GM19328 (cell line): ENCODE measurements around the gene CXXC1.
"Not testable (repeated sequence)": the region's sequence is repeated elsewhere in the genome, so short reads cannot be mapped to it uniquely, and the experiment has no call there.

Experiments
- ATAC-seq: cut with Tn5 transposase; IDR thresholded peaks from one replicate; pipeline ENCODE4 v1.9.1; 2021; ENCODE audit warnings: mild to moderate bottlenecking, moderate library complexity; ENCODE audit not compliant: unreplicated experiment

The CXXC1 gene

DNA sequence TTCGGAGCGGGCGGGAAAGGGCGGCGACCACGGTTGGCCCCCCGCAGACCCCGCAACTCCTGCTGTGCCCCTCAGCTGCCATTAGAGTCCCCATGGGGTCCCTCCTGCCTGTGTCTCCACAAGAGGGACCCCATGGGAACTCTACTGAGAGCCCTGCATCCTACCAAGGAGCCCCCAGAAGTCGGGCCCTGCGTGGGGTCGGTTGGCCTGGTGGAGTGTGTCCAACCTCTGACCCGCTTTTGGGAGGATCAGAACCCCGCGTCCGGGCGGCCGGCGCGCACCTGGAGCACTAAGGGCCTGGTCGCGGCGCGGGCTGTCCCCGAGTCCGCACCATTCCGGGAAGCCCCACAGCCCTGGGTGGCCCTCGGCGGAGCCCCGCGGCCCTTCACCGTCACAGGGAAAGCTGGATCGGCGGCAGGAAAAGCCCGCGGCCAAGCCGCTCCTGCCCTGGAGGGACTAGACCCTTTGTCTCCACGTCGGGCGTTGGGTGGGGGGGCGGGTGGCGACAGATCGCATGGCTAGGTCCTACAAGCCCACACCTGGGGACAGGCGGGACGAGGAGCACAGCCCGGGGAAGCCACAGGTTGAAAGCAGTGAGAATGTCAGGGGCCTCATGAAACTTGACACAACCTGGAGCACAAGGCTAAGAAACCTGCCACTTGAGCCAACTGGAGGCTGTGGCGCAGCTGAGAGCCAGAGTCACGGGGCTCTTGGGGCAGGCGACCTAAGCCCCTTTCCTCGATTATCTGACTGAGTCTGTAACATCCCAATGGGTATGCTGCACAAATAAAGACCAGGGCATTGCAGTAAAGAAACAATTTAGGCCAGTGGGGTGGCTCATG, 11.2 kb upstream of the CXXC1 start:
- no peak for ATAC-seq

- ATAC-seq, result peak; percentile 99
Measured at GRCh38 chr18:50297621-50298442, 10.3 kb upstream of the CXXC1 start.

- no peak for ATAC-seq
Measured at GRCh38 chr18:50293039-50293438, 5.5 kb upstream of the CXXC1 start.

GRCh38 chr18:50289108-50289443, 1.6 kb upstream of the CXXC1 start:
- ATAC-seq, result no peak

DNA sequence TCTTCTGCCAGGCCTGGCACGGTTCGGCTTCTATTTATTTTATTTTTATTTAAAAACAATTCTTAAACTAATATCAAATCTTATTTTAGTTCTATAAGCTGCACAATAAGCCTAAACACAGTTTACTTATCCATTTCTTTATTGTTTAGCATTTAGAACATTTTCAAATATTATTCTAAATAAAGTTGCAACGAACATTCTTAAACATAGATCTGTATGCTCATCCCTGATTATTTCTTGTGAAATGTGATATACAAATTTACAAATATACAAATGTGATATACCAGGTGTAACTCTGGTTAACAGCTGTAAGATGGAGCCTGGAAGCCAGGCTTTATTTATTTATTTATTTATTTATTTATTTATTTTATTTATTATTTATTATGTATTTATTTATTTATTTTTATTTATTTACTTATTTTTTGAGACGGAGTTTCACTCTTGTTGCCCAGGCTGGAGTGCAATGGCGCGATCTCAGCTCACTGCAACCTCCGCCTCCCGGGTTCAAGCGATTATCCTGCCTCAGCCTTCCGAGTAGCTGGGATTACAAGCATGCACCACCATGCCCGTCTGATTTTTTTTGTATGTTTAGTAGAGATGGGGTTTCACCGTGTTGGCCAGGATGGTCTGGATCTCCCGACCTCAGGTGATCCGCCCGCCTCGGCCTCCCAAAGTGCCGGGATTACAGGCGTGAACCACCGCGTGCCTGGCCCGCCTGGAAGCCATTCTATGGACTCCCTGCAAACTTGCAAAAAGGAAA, 1.0 kb upstream of the CXXC1 start:
- ATAC-seq, result not testable (repeated sequence)

GRCh38 chr18:50287028-50287440, 458 bp downstream of the CXXC1 start:
- no peak for ATAC-seq

GRCh38 chr18:50286391-50287027, 983 bp downstream of the CXXC1 start:
- no peak for ATAC-seq

GRCh38 chr18:50285631-50286321, 1.7 kb downstream of the CXXC1 start:
- no peak for ATAC-seq

GRCh38 chr18:50285071-50285470, 2.4 kb downstream of the CXXC1 start:
- ATAC-seq, result no peak

- ATAC-seq, result no peak
Measured at GRCh38 chr18:50284255-50284885, 3.1 kb downstream of the CXXC1 start.

DNA sequence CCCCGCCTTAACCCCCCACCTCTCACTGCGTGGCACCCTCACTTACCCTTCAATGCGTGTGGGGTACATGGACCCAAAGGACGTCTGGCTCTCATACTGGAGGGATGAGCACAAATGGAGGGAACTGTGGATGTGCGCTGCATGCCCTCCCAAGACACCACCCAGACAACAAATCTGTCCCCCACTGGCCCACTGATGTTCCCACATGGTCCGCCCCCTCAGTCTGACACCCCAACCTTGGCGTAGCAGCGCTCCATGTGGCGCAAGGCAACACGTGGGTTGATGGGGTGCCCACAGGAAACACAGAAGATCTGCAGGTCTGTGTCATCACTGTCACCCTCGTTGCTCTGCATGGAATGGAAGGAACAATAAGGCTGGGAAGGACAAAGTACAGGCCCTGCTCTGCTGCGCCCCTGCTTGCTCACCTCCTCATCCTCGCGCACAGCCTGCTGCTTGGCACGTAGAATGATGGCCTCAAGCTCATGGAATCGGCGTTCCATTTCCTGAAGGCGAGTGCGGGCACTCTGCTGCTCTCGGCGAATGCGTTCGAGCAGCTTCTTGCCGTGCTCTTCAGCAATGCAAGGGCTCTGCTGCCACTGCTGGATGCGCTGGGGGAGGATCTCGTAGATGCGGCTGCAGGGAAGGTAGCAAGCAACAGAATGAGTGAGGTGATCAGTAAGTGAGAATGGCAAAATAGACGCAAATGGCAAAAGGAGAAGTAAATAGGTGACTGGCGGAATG, 3.9 kb downstream of the CXXC1 start:
- no peak for ATAC-seq

DNA sequence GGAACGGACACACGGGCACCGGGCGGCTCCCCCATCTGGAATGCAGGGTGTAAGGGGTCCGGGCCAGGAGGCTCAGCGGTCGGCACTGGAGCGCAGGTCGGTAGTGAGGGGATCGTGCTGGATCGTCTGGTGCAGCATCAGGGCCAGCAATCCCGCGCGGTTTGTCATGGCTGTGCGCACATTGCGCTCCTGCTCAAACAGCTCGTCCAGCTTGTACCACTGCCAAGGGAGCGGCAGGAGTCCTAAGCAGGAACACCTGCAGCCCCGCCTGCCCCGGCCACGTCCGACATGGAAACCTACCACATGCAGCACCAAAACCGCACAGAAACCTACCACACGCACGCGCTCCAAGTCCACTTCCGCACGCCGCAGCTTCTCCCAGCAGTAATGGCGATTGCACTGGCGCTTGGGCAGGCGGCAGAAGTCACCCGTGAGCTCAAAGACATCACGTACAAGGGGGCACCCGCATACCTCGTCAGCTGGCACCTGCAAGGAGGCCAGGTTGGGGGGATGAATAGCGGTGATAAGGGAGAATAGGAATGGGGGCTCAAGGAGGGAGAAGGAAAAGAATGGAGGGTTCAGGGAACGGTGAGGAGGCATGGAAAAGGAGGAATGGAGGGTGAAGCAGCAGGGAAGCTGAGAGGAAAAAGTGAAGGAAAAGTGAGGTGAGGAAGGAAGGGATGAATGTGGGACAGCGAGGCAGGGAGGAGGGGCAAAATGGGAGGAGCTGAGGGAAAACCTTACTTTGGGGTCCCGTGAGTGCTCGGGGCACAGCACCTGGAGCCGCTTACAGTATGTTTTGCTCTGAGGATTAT, 4.8 kb downstream of the CXXC1 start:
- ATAC-seq, result no peak

DNA sequence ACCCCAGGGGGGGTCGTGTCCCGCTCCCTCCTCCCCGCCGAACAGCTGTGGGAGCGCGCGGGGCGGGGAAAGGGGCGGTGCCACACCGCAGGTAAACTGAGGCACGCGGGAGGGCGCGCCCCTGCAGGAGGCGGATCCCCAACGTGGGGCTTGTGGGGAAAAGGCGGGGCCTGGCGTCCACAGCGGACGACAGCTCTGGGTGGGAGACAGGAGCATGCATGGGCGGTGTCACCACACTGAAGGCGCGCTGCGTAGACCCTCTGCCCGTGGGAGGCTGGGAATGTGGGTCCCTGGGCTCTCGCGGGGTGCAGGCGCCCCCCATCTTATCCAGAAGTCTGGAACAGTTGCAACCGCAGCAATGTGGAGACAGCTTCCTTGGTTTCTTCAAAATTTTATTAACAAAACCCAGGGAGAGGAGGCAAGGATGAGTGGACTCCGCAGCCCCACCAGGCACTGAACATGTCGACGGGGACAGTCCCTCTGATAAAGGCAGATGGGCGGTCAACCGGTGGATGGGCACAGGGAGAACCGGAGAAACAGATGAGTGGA, 5.4 kb downstream of the CXXC1 start:
- ATAC-seq, result no peak

DNA sequence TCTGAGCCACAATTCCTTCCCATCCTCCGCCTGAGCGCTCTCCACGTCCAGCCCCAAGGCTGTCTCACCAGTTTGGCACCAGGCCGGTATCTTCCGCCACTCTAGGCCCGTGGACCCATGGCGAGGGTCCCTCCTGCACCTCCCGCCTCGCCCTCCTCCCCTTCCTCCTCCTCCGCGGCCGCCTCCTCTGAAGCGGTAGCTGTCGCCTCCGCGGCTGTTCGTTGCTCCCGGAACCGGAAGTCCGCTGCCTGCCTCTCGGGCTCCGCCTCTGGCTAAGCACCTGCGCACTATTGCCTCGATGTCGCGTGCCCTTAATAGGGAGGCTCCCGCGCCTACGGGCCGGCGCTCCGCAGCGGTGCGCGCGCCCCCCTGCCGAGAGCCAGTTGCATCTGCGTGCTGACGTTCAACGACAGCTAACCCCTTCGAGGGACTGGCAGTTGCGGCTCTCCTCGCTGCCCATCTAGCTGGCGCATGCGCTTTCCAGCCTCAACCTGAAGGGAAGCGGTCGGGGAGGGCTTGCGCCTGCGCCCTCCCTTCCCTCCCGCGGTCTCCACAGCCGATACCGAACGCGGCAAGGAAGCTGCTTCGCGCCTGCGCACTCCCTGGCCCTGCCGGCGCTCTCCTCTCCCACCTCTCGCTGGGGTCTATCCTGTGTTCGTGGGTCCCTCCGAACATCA, 6.1 kb downstream of the CXXC1 start, which contains the start of gene MBD1:
Gene MBD1, minus strand, starts transcription at position 229 of the 677 bp plus-strand sequence. CDS start 1,531 bp downstream, outside the sequence.
- peak; percentile 91 for ATAC-seq

- no peak for ATAC-seq
Measured at GRCh38 chr18:50280707-50281294, 6.7 kb downstream of the CXXC1 start.

GRCh38 chr18:50279752-50280151, 7.7 kb downstream of the CXXC1 start:
- ATAC-seq, result no peak

DNA sequence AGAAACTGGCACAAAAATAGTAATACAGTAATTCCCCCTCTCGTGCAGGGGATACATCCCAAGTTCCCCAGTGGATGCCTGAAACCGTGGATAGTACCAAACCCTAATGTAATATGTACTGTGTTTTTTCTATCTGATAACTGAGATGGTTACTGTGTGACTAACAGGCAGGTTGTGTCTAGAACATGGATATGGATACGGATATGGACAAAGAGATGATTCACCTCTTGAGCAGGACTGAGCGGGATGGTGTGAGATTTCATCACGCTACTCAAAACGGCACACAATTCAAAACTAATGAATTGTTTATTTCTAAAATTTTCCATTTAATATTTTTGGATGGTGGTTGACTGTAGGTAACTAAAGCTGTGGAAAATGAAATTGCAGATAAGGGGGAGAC, 9.6 kb downstream of the CXXC1 start:
- ATAC-seq, result no peak
